SHP77 (cell line): ENCODE data around the gene CBX1.
"Not testable (repeated sequence)": the region's sequence is repeated elsewhere in the genome, so short reads cannot be mapped to it uniquely, and the experiment has no call there.

Experiments
- DNase-seq, 2 experiments: peaks; one replicate each; lab custom pipeline; 2025; lab: John Stamatoyannopoulos, UW

Gene CBX1

GRCh38 chr17:48051706-48052486, 49.4 kb downstream of the CBX1 start:
- DNase-seq = no peak

DNA sequence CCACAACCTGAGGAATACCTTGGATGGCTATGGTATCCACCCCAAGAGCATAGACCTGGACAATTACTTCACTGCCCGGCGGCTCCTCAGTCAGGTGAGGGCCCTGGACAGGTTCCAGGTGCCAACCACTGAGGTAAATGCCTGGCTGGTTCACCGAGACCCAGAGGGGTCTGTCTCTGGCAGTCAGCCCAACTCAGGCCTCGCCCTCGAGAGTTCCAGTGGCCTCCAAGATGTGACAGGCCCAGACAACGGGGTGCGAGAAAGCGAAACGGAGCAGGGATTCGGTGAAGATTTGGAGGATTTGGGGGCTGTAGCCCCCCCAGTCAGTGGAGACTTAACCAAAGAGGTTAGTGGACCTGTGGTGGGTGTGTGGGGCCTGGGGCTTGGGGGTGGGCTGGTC, 50.0 kb downstream of the CBX1 start:
- no peak for DNase-seq

DNA sequence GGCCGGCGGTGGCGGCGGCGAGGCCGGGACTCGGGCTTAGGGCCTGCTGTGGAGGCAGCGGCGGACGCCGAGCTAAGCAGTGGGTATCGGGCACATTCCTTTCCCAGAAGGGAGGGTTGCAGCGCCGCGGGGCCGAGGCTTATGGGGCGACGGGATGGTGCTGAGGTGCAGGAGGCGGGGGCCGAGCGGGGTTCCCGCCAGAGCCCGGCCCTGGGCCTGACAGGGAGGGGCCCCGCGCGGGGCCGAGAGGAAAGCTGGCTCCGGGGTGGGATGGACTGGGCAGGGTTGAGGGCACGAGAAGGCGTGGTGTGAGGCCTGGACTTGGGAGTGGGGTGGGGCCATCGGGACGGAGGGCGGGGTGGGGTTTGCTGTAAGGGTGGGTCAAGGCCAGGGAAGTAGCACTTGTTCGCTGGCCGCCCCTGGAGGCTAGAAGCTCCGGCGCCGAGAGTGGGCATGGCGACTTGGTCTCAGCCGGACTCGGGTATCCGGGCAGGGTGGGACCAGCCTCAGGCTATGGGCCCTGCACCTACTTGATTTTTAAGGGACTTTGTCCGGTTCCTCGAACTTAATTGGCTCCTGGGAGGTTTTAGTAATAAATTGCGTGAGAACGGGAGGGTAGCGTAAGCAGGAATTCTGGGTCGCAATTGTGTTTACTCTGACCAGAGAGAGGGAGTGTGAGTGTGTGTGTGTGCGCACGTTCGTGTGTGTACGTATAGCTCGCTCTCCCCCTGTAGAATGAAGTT, 52.7 kb downstream of the CBX1 start:
- DNase-seq = peak; percentile 87 to 89

- peak; percentile 100 for DNase-seq
Measured at GRCh38 chr17:48047741-48048383, 53.4 kb downstream of the CBX1 start, which contains the start of gene NFE2L1. Gene NFE2L1 (plus strand): TSS chr17:48048359. CDS start chr17:48051119, 2,760 bp downstream.

- DNase-seq = no peak
Measured at GRCh38 chr17:48047113-48047740, 54.1 kb downstream of the CBX1 start.

- no peak for DNase-seq
Measured at GRCh38 chr17:48046296-48046695, 55.0 kb downstream of the CBX1 start.

GRCh38 chr17:48045316-48046001, 55.8 kb downstream of the CBX1 start:
- DNase-seq = no peak

DNA sequence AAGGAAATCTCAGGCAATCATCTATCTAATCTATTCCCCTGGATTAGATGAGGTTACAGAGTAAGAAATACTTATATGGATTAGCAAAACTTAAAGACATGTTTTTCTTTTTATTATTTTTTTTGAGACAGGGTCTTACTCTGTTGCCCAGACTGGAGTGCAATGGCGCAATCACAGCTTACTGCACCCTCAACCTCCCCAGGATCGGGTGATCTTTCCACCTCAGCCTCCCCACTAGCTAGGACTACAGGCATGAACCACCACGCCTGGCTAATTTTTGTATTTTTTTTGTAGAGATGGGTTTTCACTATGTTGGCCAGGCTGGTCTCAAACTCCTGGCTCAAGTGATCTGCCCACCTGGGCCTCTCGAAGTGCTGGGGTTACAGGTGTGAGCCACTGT, 56.4 kb downstream of the CBX1 start:
- no peak for DNase-seq

DNA sequence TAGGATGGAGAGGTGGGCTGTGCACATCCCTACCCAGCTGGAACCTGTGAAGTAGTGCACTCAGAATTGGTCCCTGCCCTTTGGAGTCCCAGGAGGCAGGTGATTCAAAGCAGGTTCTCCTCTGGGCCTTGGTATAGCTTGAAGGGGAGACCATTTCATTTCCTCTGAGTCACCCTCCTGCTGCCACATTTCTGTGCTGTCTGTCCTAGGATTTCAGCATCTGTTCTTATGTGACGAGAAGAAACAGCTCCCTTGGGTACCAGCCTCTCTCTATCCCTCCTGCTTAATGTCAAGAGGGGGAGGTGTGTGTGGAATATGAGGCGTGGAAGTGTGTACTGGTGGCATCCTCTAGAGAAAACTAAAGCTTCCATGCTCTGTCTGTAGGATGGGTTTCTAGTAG, 58.1 kb downstream of the CBX1 start:
- no peak for DNase-seq

GRCh38 chr17:48038687-48039086, 62.6 kb downstream of the CBX1 start:
- no peak for DNase-seq

GRCh38 chr17:48037838-48038323, 63.4 kb downstream of the CBX1 start:
- DNase-seq = no peak

- no peak for DNase-seq
Measured at GRCh38 chr17:48037036-48037837, 64.0 kb downstream of the CBX1 start, which contains the start of gene COPZ2. Gene COPZ2 (minus strand): TSS chr17:48037797. CDS start chr17:48037777, 20 bp downstream.

DNA sequence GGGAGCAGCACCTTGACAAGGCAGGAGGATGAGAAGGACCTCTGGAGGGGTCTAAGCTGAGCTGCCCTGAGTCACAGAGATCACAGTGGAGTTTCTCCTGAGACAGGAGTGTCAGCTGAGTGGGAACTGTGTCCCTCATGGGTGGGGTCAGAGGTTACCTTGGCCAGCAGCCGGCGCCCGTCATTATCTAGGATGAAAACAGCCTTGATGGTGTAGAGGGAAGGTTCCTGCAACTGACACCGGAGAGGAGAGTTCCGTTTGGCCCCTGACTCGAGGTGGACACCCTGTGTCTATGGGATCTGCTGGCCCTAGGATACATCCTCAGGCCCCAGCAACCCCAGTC, 64.6 kb downstream of the CBX1 start:
- no peak for DNase-seq

DNA sequence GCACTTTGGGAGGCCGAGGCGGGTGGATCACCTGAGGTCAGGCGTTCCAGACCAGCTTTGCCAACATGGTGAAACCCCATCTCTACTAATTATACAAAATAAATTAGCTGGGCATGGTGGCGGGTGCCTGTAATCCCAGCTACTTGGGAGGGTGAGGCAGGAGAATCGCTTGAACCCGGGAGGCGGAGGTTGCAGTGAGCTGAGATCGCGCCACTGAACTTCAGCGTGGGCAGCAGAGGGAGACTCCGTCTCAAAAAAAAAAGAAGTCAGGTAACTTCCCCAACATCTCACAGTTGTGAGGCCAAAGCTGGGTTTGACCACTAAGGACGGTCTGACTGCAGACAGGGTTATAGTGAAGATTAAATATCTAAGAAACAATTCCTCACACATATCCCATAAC, 66.5 kb downstream of the CBX1 start:
- not testable (repeated sequence) for DNase-seq

DNA sequence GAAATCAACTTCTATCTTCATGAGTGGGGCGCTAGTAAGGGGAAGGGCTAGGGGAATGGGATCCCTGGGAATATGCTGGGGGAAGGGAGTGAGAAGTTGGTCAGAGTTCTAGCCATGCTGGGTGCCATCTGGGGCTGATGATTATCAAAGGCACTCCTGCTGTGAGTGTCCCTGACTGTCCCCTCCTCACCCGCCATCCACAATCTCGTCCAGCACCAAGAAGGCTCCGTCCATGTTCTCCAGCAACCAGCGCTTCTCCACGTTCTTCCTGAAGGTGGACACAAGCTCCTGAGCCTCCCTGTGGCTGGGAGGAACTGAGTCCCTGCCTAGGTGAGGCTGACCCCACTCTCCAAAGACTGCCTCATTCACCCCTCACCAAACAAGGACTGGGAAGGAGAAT, 69.3 kb downstream of the CBX1 start:
- DNase-seq = no peak

GRCh38 chr17:48030531-48030930, 70.7 kb downstream of the CBX1 start:
- no peak for DNase-seq

- DNase-seq = no peak
Measured at GRCh38 chr17:48028736-48029135, 72.5 kb downstream of the CBX1 start.

DNA sequence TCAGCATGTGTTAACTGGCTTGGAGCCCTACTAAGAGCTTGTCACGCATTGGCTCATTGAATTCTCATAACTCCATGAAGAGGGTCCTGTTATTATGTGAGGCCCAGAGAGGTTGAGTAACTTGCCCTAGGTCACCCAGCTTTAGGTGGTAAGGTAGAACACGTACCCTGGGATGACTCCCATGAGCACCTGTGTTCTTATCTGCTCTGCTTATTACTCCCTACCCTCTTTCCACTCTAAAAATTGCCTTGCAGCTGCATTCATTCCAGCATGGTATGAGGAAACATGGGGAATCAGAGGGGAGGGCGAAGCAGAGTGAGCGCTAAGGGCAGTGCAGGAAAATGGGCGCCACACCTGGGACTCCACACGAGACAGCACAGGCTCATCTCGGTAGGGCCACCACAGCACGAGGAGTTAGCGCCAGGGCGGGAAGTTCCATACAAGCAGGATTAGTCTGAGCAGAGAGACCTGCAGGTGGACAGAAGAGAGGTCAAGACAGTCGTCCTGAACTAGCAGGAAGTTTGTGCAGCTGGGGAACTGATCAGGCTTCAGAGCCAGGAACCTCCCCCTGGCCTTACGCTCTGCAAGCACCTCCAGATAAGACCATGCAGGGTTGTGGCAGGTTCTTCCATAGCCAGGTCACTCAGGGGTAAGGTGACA, 73.8 kb downstream of the CBX1 start:
- DNase-seq = no peak

- peak; percentile 94 to 97 for DNase-seq
Measured at GRCh38 chr17:48026502-48027321, 74.6 kb downstream of the CBX1 start.
